Epithelial cell of proximal tubule (primary cell): Measurements from ENCODE around the gene WDFY1. TPM values are rescaled to one million over a fixed set of nuclear protein-coding genes. Genes with fewer than 3 reads are reported as not detected.
"Not testable (repeated sequence)": the region's sequence is repeated elsewhere in the genome, so short reads cannot be mapped to it uniquely, and the experiment has no call there.

Experiments used
- DNase-seq: peaks from one replicate; pipeline ENCODE4 v3.0.0-alpha.2; 2011; ENCODE audit warnings: low read depth
- H3K4me3 ChIP-seq: 2 replicates; pipeline ENCODE4 v1.5.1; 2011; ENCODE audit warnings: low read depth, mild to moderate bottlenecking, low read length
- total RNA-seq: library from RNA; depleted of rRNA; stranded (reverse); fragments of >200 nt; gene quantifications from 2 replicates; pipeline ENCODE4 v1.2.3, GENCODE V29; 2015
- TF ChIP-seq, protein P1 (sequence below): conservative IDR thresholded peaks from 2 replicates; pipeline ENCODE4 v1.5.1; 2012; ENCODE audit warnings: low read depth, mild to moderate bottlenecking, low read length

The WDFY1 gene
- total RNA-seq, 1 donor from 2014 or later, result 27.5 TPM

DNA sequence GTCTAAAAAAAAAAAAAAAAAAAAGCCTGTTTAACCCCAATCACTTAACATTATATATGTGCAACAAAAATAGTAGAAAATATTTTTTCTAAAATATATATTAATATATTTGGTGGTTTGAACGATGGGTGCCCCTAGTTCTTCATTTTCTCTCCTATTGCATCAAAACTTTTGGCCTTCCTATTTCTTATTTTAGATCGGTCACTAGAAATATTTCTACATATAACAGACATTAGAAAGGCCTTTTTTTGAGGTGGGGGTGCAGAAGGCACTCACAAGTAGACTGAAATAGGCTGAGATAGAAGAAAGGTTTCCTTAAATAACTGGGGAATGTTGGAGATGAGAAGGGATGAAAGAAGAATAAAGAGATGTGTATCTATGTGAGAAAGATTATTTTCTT, 58.4 kb downstream of the WDFY1 start:
- TF ChIP-seq, protein P1, sequence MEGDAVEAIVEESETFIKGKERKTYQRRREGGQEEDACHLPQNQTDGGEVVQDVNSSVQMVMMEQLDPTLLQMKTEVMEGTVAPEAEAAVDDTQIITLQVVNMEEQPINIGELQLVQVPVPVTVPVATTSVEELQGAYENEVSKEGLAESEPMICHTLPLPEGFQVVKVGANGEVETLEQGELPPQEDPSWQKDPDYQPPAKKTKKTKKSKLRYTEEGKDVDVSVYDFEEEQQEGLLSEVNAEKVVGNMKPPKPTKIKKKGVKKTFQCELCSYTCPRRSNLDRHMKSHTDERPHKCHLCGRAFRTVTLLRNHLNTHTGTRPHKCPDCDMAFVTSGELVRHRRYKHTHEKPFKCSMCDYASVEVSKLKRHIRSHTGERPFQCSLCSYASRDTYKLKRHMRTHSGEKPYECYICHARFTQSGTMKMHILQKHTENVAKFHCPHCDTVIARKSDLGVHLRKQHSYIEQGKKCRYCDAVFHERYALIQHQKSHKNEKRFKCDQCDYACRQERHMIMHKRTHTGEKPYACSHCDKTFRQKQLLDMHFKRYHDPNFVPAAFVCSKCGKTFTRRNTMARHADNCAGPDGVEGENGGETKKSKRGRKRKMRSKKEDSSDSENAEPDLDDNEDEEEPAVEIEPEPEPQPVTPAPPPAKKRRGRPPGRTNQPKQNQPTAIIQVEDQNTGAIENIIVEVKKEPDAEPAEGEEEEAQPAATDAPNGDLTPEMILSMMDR, result no peak
- no peak for DNase-seq
- H3K4me3 ChIP-seq, result no peak overlapping the region

DNA sequence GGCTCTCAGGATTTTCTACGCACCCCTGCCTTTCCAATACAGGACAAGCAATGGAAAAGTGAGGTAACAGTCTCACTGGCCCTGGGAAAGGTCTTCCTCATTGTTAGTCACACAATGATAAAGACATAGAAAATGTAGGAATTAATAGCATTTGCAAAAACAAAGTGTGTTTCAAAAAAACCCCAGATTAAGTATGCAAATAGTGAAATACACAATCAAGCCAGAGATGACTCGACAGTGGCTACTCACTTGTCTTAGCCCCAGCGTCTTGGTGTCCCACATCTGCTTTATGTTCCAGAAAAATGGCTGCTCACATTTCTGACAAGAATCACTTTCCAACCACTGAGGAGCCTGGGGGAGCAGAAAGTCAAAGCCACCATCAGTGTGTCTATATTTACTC, 60.7 kb downstream of the WDFY1 start:
- no peak overlapping the region for H3K4me3 ChIP-seq
- TF ChIP-seq, protein P1, result no peak
- DNase-seq, result no peak

DNA sequence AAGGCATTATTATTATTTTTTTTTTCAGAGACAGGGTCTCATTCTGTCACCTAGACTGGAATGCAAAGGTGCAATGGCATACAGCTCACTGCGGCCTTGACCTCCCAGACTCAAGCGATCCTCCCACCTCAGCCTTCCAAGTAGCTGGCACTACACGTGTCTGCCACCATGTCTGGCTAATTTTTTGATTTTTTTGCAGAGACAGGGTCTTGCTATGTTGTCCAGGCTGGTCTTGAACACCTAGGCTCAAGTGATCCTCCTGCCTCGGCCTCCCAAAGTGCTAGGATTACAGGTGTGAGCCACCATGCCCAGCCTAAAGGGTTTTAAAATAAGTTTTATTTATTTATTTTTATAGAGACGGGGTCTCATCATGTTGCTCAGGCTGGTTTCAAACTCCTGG, 62.4 kb downstream of the WDFY1 start:
- no peak overlapping the region for H3K4me3 ChIP-seq
- TF ChIP-seq, protein P1, result no peak
- no peak for DNase-seq

DNA sequence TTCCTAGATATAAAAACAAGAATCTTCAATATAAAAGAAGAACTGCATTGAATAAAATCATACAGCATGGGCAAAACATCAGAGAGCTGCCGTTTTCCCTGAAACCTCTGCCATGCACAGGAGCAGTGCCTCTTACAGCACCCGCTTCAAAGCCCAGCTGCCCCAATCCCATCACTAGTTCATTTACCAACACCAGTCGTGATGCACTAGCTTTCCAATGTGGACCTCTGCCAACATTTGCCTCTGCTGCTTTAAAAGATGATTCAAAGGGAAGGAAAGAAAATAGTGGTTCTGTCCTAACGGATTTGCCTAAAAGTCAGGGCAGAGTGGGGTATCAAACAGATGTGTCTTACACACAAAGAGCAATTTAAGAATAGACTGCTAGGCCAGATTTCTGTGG, 64.3 kb downstream of the WDFY1 start:
- TF ChIP-seq, protein P1, result no peak
- no peak overlapping the region for H3K4me3 ChIP-seq

DNA sequence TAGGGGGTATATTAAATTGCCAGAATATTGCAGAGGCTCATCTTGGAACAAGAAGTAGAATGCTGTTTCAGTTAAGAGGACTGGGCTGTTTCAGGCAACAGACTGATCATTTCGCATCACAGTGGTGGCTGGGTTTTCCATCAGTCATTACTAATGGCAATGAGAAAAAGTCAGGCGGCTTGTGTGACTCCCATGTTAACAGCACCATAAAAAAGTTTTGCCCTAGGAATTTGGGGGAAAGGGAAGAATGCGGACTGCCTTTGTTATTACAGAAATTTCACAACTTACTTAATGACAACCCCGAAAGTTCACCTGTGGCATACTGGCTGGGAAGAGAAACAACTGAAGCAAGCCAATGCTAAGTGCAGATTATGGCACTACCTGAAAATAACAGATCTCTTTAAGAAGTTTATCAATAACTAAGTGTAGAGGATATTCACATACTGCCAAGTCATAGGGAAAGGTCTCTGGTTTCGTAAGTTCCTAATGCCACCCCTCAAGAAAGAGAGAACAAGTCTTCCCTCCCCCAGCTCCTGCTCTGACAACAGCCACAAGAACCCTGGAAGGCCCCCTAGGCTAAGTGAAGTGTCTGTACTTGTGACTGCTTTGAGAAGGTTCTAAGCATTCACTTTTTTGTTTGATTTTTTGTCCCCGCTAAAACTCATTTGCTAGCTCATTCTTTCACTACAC, 67.3 kb downstream of the WDFY1 start:
- no peak overlapping the region for H3K4me3 ChIP-seq
- no peak for DNase-seq
- TF ChIP-seq, protein P1, result no peak

More for the DNA sequence above, 64.3 kb downstream of the WDFY1 start:
- DNase-seq, result no peak

DNA sequence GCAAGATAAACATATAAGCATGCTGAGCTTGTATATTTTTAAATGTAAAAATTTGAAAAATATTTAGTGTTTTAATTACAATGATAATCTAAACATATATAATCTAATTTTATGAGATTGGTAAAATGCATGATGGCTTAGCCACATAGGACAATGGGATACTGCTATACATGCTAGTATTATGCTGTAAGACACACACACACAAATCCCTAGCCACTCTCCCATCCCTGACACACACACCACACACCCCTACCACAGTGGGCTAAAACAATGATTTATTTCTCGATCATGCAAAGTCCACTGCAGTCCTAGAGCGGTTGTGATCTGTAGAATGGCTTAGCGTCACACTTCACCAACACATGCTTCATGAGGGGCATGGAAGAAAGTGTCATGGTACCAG, 71.5 kb downstream of the WDFY1 start:
- no peak overlapping the region for H3K4me3 ChIP-seq
- no peak for DNase-seq
- TF ChIP-seq, protein P1, result no peak

DNA sequence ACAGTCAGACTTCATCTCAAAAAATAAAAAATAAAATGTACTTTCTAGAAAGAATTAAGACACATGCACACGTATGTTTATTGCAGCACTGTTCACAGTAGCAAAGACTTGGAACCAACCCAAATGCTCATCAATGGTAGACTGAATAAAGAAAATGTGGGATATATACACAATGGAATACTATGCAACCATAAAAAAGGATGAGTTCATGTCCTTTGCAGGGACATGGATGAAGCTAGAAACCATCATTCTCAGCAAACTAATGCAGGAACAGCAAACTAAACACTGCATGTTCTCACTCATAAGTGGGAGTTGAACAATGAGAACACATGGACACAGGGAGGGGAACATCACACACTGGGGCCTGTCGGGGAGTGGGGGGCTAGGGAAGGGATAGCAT, 72.4 kb downstream of the WDFY1 start:
- H3K4me3 ChIP-seq, DNase-seq: not testable (repeated sequence)

DNA sequence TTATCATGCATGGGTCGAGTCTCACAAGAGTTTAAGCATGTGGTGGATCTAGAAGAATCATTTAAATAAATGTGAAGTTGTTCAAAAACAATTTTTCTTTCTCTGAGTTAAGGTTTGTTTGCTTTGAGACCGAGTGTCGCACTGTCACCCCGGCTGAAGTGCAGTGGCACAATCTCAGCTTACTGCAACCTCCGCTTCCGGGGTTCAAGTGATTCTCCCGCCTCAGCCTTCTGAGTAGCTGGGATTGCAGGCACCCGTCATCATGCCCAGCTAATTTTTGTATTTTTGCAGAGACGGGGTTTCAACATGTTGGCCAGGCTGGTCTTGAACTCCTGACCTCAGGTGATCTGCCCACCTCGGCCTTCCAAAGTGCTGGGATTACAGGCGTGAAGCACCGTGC, 73.5 kb downstream of the WDFY1 start:
- not testable (repeated sequence) for DNase-seq, H3K4me3 ChIP-seq
